Right kidney (tissue), 1 donor: ENCODE measurements around the gene TBC1D2B.

ENCODE experiments used
- DNase-seq: peaks from one replicate; pipeline ENCODE4 v3.0.0-alpha.2; 2016

TBC1D2B gene

GRCh38 chr15:78098131-78098755, 20.7 kb upstream of the TBC1D2B start:
- DNase-seq = no peak

DNA sequence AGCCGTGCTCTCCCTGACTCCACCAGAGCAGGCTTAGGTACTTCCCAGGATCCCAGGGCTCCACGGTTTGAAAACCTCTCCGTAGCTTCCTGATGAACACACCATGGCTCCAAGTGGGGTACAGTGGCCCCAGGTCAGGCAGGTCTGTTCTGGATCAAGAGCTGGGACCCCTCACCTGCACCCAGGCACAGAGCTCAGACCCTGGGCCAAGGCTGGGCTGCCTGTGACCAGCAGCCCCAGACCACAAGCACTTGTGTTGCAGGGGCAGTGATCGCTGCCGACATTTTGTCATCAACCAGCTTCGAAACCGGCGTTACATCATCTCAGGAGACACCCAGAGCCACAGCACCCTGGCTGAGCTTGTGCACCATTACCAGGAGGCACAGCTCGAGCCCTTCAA, 20.2 kb upstream of the TBC1D2B start:
- DNase-seq = no peak

GRCh38 chr15:78093242-78094020, 15.9 kb upstream of the TBC1D2B start:
- DNase-seq = no peak

DNA sequence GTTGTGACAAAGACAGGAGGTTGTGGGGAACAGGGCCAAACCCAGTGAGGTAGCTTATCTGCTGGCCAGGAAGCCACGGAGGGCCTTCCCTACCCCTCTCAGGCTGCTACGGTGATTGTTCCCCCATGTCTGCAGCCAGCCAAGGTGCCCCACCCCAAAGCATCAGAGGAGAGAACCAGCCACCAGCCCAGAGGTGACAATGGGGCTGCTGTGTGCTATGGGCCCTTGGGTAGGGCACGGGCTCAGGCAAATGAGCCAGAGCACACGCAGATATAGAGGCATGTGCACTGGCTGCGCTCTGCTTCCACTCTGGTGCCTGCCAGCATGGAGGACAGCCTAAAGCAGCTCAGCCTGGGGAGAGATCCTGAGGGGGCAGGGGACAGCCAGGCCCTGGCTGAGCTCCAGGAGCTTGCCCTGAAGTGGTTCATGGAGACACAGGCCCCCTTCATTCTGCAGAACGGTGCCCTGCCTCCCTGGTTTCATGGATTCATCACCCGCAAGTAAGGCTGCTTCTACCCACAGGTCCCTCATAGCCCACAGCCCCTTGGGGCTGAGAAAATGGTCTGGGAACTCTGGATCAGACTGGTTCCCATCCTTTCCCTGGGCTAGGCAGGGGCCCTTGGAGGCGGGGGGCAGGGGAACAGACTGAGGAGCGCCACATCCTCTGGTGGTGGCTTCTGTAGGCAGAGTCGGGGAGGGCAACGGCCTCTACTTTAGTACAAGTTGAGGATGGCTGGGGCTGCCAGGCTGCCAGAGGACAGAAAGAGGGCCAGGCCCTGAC, 14.9 kb upstream of the TBC1D2B start, which contains the start of gene SH2D7:
SH2D7 (plus strand) TSS at position 301 of the 781 bp plus-strand sequence; CDS start at position 325, 24 bp downstream.
- DNase-seq = no peak

DNA sequence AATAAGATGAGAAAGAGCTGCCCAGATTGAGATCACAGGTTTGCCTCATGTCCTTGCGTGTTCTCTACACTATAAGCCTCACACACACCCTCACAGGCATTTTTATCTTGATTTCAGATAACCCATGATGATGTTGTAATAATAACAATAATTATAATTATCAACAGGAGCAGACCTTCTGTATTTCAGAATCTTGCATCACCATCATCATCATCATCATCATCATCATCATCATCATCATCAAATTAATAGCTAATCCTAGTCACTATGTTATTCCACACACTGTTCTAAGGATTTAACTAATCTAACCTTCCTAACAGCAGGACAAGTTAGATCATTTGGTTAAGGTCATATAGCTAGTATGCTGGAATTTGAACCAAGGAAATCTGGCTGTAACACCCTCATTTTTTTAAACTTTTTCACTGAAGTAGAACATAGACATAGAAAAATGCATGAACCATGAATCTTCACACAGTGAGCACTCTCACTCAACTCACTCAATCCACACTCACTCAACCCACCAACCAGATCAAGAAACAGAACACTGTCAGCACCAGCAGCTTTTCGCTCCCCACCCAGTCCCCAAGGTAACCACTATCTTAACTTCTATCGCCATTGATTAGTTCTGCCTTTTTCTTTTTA, 13.0 kb upstream of the TBC1D2B start:
- DNase-seq = no peak

- DNase-seq = no peak
Observed at GRCh38 chr15:78088773-78089080, 11.2 kb upstream of the TBC1D2B start.

DNA sequence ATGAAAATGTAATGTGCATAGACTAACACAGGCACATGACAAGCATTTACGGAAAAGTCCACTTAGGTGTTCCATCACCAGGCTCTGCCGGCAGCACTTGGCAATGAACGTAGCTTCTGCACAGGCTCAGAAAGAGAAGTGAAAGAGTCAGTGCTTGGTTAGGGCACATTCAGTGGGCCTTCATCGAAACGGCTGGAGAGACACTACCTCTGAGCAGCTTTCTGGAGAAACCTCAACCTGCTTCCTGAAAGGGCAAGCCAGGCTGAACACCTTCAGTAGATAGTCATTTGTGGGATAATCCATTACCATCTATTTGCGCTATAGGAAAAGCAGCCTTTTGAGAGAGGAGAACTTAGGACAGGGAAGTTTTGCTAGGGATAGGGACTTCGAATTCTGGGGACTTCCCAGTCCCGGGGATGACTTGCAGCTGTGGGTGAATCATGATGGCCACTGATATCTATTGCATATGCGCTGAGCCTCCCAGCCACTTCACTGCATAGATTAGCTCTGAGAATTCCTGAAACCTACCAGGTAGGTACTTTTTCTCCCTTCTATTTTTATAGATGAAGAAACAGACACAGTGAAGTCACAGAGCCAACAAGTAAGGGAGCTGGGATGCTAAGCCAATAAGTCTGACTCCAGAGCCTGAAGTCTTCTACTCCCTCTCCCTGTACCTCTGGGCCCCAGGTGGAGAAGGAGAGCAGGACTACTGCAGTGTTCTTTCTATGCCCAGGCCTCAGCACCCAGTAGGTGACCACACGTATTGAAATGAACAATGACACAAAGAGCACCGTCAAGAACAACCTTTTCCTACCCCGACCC, 10.7 kb upstream of the TBC1D2B start:
- DNase-seq = no peak

DNA sequence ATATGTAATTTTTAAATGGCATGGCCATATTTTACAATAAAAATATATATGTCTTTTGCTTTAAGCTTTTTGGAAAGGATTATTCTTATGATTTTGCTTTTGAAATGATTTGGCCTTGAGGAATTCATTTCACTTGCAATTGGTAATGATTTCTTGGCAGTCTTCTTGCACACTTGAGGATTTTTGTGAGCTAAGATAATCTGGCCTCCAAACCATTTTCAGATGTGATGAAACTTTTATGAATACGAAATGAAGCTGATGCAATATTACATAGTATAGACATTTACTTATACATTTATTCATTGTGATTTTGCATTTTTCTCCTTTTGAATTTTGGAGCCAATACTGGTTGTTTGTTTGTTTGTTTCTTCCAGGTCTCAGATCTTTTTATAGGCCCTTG, 8.4 kb upstream of the TBC1D2B start:
- DNase-seq = no peak

GRCh38 chr15:78084449-78084750, 6.9 kb upstream of the TBC1D2B start:
- DNase-seq = no peak

GRCh38 chr15:78083687-78084448, 6.4 kb upstream of the TBC1D2B start:
- DNase-seq = no peak

DNA sequence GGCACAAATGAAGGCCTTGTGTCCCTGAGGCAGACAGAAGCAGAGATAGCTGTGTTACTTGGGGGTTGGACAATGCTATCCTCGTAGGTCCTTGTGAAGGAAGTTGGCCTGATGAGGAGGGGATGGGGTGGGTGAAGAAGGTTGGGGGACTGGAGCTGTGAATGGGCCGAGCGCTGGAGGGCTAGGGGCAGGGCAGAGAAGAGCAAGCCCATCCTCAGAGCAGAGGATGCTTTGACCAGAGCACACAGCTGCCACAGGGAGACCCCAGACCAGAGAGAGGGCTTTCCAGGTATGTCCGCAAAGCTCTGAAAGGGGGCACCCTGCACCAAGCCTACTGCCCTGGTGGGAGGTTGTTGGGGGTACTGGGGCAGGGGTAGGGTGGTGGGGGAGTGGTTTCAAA, 5.7 kb upstream of the TBC1D2B start:
- no peak for DNase-seq

DNA sequence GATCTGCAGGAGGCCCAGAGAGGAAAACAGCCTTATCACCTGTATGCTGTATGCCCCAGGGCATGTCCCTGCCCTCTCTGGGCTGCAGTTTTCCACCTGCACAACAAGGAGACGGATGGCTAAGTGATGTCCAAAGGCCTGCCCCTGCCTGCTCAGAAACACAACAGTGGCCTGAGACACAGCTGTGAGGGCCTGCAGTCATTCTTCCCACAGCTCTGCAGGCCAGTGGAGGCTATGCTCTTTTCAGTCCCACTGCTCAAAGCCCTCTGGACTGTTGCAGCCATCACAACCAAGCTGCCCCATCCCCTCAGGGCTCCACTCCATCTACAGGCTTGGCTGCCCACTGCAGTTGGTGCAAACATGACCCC, 5.2 kb upstream of the TBC1D2B start:
- DNase-seq = no peak

DNA sequence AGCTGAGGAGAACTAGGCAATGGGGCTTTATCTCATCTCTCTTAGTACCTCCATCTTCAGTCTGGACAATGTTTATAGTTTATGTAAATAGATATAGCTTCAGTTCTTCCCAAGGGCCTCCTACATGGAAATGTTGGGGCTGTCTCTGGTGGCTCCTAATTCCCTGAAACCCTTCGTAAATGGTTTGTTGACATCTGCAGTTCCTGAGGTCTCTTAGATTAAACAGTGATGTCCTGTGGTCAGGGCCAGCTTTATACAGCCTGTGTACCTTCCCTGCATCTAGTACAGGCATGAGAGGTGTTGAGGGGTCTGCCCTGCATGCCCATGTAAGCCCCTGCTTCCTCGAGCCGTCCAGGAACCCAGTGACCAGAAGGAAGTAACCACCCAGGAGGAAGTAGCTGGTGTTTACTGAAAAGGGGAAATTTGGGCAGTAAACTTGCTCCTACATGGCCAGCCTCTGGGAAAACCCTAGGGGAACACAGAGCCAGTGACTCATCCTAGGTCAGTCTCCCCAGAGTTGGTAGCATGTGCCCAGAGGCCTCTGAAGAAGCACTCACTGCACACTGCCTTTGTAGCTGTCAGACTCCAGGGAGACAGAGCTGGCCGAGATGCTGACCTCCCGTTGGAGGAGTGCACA, 4.7 kb upstream of the TBC1D2B start:
- no peak for DNase-seq

- no peak for DNase-seq
Observed at GRCh38 chr15:78080088-78080460, 2.6 kb upstream of the TBC1D2B start.

DNA sequence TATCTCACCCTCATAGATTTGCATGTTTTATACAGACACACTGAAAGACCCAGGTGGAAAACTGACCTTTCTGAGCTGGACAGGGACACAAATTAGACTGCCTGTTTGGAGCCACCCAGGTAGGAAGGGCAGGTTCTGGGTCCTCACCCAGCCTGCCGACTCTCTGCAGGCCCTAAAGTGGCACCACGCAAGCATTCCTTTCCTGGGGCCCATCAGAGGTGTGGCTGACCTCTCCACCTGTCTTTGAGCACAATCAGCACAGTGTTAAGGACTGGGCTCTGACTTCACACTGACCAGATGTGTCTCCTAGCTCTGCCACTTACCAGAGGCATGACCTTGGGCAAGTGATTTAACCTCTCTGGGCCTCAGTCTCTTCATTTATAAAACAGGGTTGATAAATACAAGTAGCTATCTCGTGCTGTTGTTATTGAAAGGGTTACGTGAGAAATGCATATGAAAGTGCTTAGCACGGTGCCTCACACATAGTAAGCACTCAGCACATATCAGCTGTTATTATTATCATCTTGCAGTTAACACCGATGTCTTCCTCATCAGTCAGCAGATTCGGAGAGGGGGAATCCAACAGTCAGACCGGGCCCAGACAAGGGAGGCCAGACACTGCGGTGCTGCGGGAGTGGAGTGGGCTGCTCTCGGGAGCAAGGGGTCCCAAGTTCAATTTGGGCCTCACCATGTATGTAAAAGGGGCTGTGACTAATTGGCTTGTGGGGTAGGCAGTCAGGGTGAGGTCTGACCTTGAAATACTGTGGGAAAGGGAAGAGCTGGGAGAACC, 2.0 kb upstream of the TBC1D2B start:
- DNase-seq = no peak

GRCh38 chr15:78077871-78078210, 330 bp upstream of the TBC1D2B start:
- DNase-seq = peak; percentile 39

DNA sequence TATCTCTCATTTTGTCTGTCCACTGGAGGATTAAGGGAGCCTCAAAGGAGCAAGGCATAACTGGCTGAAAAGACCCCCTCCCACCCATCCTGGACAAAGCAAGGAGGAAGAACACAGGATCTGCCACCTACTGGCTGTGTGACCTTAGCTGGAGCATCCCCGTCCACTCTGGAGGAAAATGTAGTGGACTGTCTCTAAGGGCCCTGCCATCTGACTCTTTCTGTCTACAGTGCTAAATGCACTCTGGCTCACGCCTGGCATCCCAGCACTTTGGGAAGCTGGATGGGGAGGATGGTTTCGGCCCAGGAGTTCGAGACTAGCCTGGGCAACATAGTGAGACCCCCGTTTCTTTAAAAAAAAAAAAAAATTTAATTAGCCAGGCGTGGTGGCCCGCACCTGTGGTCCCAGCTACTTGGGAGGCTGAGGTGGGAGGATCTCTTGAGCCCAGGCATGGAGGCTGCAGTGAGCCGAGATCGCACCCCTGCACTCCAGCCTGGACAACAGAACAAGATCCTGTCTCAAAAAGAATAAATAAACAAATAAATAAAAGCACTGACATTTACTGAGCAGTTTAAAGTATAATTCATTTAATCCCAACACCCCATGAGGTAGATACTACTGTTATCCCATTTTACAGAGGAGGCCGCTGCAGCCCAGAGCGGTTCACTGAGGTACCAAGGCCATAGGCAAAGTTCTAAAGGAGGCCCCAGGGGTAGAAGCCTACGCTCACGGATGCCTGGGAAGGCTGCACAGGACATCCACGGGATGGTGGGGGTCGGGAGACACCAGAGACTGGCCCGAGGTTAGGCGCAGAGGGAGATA, 1.1 kb downstream of the TBC1D2B start:
- no peak for DNase-seq

DNA sequence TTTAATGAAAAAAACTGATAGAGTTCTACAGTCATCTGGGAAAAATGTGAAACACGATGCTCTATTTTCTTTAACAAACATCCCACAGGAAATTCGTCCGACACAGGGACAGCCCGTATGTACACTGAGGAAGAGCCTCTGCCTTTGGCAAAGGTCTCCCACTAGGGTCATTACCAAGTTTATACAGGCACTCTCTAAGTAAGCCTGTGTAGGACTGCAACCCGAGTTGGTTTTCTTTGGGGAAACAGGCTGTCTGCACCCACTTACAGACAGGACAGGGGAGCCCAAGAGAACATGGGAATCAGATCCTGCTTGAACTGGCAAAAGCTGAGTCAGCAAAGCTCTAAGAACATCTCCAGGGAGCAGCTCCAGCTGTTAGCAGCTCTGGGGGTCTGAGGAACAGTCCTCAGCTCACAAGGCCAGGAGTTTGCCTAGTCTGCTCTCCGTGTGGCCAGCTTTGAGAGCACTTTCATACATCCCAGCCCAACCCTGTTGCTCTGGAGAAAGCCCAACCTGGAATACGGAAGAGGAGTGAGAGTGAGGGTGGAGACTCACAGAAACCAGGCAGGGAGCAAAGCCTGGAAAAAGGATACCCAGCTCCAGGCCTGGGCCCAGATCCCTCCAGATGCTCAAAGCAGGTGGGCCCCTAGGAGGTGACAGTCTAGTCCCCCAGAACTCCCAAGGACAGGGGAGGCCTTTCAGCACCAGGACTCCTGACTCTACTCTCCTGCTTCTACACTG, 1.9 kb downstream of the TBC1D2B start:
- peak; percentile 61 for DNase-seq
